B cell (primary cell): ENCODE measurements around the gene CLK4. TPM values are rescaled to one million over a fixed set of nuclear protein-coding genes. Genes with fewer than 3 reads are reported as not detected.

ENCODE experiments used
- ATAC-seq: fragments of 200-7000 bp; cut with Tn5 transposase; one replicate; pipeline ENCODE4 v1.10.0; 2021; ENCODE audit warnings: low read depth, mild to moderate bottlenecking, moderate number of reproducible peaks, moderate library complexity
- CTCF ChIA-PET: fragments of 350-600 bp; sonication (Branson Sonifier 250); formaldehyde crosslinking; loops from one replicate; lab custom pipeline; 2021; ENCODE audit warnings: antibody characterized with exemption, inconsistent platforms; lab: Charles Lee
- POLR2A ChIA-PET: fragments of 350-600 bp; sonication (Branson Sonifier 250); formaldehyde crosslinking; loops from one replicate; lab custom pipeline; 2021; ENCODE audit warnings: antibody characterized with exemption; lab: Charles Lee
- DNase-seq: peaks from one replicate; pipeline ENCODE4 v3.0.0; 2013
- H2AFZ ChIP-seq: 2 replicates; pipeline ENCODE4 v1.6.1; 2012; ENCODE audit warnings: mild to moderate bottlenecking, low read depth, low read length; ENCODE audit not compliant: insufficient read depth, poor library complexity, severe bottlenecking
- H3K27ac ChIP-seq, 2 donors: 1 replicate in 1 of 2; 2 replicates in 1 of 2; pipeline ENCODE4 v1.5.1; 2012 to 2013; ENCODE audit warnings: low read length in 2 of 2, mild to moderate bottlenecking in 2 of 2, moderate library complexity in 1 of 2
- H3K27me3 ChIP-seq, 4 experiments: fragments of 200-600 bp in 1 of 4; sonication (generic) in 1 of 4; replicated peaks in 1 of 4; 1 replicate in 2 of 4; 2 replicates in 2 of 4; pipeline versions ENCODE4 v1.6.1 to v1.7.0; 2013 to 2016; ENCODE audit warnings: low read length in 3 of 4, mild to moderate bottlenecking in 2 of 4, mixed read lengths in 1 of 4, moderate library complexity in 1 of 4; ENCODE audit not compliant: insufficient read depth in 4 of 4, control insufficient read depth in 3 of 4; ENCODE audit errors: control extremely low read depth in 1 of 4
- H3K36me3 ChIP-seq, 2 experiments: replicated peaks in 1 of 2; 1 replicate in 1 of 2; 2 replicates in 1 of 2; pipeline versions ENCODE4 v1.6.1 to v1.7.1; 2013; ENCODE audit warnings: low read length in 1 of 2; ENCODE audit not compliant: insufficient read depth in 2 of 2, control insufficient read depth in 1 of 2; ENCODE audit errors: control extremely low read depth in 1 of 2, extremely low read depth in 1 of 2
- H3K4me1 ChIP-seq, 2 donors: fragments of 200-600 bp in 1 of 2; sonication (generic) in 1 of 2; 1 replicate in 1 of 2; 2 replicates in 1 of 2; pipeline versions ENCODE4 v1.5.1 to v1.6.1; 2013 to 2017; ENCODE audit warnings: low read length in 2 of 2; ENCODE audit not compliant: control insufficient read depth in 2 of 2, insufficient read depth in 2 of 2
- H3K4me2 ChIP-seq: replicated peaks from 2 replicates; pipeline ENCODE3; 2012; ENCODE audit warnings: mild to moderate bottlenecking, low read depth, low read length; ENCODE audit not compliant: poor library complexity, severe bottlenecking
- H3K4me3 ChIP-seq, 5 experiments: fragments of 200-600 bp in 1 of 5; sonication (generic) in 1 of 5; 1 replicate in 3 of 5; 2 replicates in 2 of 5; pipeline versions ENCODE4 v1.5.1 to v1.7.0; 2011 to 2016; ENCODE audit warnings: low read length in 4 of 5, mild to moderate bottlenecking in 4 of 5, low read depth in 2 of 5, control low read depth in 1 of 5, moderate library complexity in 1 of 5; ENCODE audit not compliant: insufficient read depth in 1 of 5; ENCODE audit errors: control extremely low read depth in 1 of 5, extremely low read depth in 1 of 5
- H3K79me2 ChIP-seq: fragments of 200-600 bp; sonication (generic); one replicate; pipeline ENCODE4 v1.6.0; 2016; ENCODE audit warnings: low read length; ENCODE audit not compliant: control insufficient read depth, insufficient read depth
- H3K9ac ChIP-seq: fragments of 200-600 bp; sonication (generic); 2 replicates; pipeline ENCODE4 v1.6.1; 2017; ENCODE audit warnings: mild to moderate bottlenecking, low read length, moderate library complexity
- H3K9me3 ChIP-seq, 3 donors: one replicate each; pipeline versions ENCODE4 v1.6.1 to v1.7.1; 2013; ENCODE audit warnings: low read length in 2 of 3; ENCODE audit not compliant: control insufficient read depth in 2 of 3, insufficient read depth in 1 of 3; ENCODE audit errors: control extremely low read depth in 1 of 3
- H4K20me1 ChIP-seq: 2 replicates; pipeline ENCODE4 v1.6.0; 2012; ENCODE audit warnings: mild to moderate bottlenecking, low read length; ENCODE audit not compliant: insufficient read depth, control insufficient read depth, poor library complexity, severe bottlenecking
- H3K27ac Mint-ChIP-seq: one replicate; pipeline ENCODE4 v1.8.0; 2021; ENCODE audit warnings: mixed read lengths
- H3K27me3 Mint-ChIP-seq: one replicate; pipeline ENCODE4 v1.8.0; 2021; ENCODE audit warnings: mixed read lengths
- H3K4me1 Mint-ChIP-seq: one replicate; pipeline ENCODE4 v1.8.0; 2021; ENCODE audit warnings: mixed read lengths
- H3K4me3 Mint-ChIP-seq: one replicate; pipeline ENCODE4 v1.8.0; 2021; ENCODE audit warnings: mixed read lengths
- H3K9me3 Mint-ChIP-seq: one replicate; pipeline ENCODE4 v1.8.0; 2022; ENCODE audit warnings: mixed read lengths; ENCODE audit not compliant: insufficient read depth
- EZH2 ChIP-seq: IDR thresholded peaks from 2 replicates; pipeline ENCODE4 v1.6.1; 2012; ENCODE audit warnings: borderline replicate concordance, low read depth, mild to moderate bottlenecking, moderate library complexity, low read length; ENCODE audit not compliant: insufficient read depth, poor library complexity, severe bottlenecking
- WGBS: methylation state at CpG from one replicate; pipeline ENCODE4 v1.1.5; 2013; ENCODE audit warnings: missing lambda C conversion rate; ENCODE audit not compliant: insufficient coverage; 5-methylcytosine and 5-hydroxymethylcytosine counted together
- intact Hi-C: fragments of 100-400 bp; cut with micrococcal nuclease; formaldehyde crosslinking; loops from one replicate; pipeline ENCODE4 v1.10.0; 2022
- polyA plus RNA-seq: library from polyadenylated mRNA; depleted of rRNA; stranded (reverse); fragments of >200 nt; gene quantifications from 2 replicates; pipeline ENCODE4 v1.2.3, GENCODE V29; 2012
- total RNA-seq, 2 donors: library from RNA; stranded (reverse); fragments of 120-200 nt in 1 of 2; gene quantifications; 1 replicate in 1 of 2; 2 replicates in 1 of 2; pipeline versions ENCODE4 v1.2.3 to v1.2.4, GENCODE V29; 2013 to 2022
- TF ChIP-seq, protein P1 (sequence below): fragments of 200-600 bp; IDR thresholded peaks from one replicate; pipeline ENCODE4 v1.8.0; 2022; ENCODE audit warnings: antibody characterized with exemption, mild to moderate bottlenecking

Gene CLK4
- total and polyA plus RNA-seq, 2 donors (not counting 1 experiment from before 2014, with no cell fraction given): 72.3 to 132 TPM

- H3K4me1 ChIP-seq: no peaks in the 10 kb centered on the region
- intact Hi-C loops: no loop called here
- peaks cover 0 to 6% (median 0%) of the 10 kb centered on the region in 3 donors for H3K9me3 ChIP-seq
- no peak overlapping the region for H3K4me3 Mint-ChIP-seq
- TF ChIP-seq EZH2: no peak
- TF ChIP-seq, protein P1, sequence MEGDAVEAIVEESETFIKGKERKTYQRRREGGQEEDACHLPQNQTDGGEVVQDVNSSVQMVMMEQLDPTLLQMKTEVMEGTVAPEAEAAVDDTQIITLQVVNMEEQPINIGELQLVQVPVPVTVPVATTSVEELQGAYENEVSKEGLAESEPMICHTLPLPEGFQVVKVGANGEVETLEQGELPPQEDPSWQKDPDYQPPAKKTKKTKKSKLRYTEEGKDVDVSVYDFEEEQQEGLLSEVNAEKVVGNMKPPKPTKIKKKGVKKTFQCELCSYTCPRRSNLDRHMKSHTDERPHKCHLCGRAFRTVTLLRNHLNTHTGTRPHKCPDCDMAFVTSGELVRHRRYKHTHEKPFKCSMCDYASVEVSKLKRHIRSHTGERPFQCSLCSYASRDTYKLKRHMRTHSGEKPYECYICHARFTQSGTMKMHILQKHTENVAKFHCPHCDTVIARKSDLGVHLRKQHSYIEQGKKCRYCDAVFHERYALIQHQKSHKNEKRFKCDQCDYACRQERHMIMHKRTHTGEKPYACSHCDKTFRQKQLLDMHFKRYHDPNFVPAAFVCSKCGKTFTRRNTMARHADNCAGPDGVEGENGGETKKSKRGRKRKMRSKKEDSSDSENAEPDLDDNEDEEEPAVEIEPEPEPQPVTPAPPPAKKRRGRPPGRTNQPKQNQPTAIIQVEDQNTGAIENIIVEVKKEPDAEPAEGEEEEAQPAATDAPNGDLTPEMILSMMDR: no peak
- H3K27me3 ChIP-seq: peaks cover 0 to 18% (median 0%) of the 10 kb centered on the region in 4 experiments
- no peak overlapping the region for H3K4me2 ChIP-seq
- no peak overlapping the region for H3K4me3 ChIP-seq
- H2AFZ ChIP-seq: no peak overlapping the region
- no peak overlapping the region for H3K27ac Mint-ChIP-seq
- peaks cover 37% of the 10 kb centered on the region for H3K27me3 Mint-ChIP-seq
- POLR2A ChIA-PET: no interaction called here
- CTCF ChIA-PET: no interaction called here
- H3K79me2 ChIP-seq: no peaks in the 10 kb centered on the region
- 98% methylated on average over 8 of the region's 8 CpGs for WGBS
- ATAC-seq (no peak), DNase-seq (no peak)
- H3K27ac ChIP-seq: no peak overlapping the region
- H3K9ac ChIP-seq: no peak overlapping the region
- H3K9me3 Mint-ChIP-seq: no peaks in the 10 kb centered on the region
- no peaks in the 10 kb centered on the region for H4K20me1 ChIP-seq
- H3K36me3 ChIP-seq: no peaks in the 10 kb centered on the region
- H3K4me1 Mint-ChIP-seq: no peaks in the 10 kb centered on the region
These were observed 43.6 kb downstream of the CLK4 start for GRCh38 chr5:178583279-178583678.

DNA sequence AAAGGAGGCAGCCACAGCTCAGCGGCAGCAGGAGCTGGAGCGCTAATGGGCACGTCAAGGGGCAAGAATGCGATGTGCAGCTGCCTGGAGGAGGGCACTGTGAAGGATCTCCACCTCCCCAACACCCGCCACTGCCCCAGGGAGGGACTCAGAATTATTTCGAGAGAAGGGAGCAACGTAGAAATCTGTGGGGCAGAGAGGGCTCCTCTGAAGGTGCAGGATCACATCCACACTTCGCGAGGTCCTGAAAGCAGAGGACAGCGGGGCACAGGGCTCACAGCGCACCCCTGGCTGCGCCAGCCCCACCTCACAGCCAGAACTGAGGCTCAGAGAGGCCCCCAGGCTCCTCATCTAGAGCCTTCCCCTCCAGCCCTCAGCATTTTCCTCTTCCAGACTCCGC is 44.6 kb downstream of the CLK4 start:
- no peak for TF ChIP-seq EZH2
- TF ChIP-seq, protein P1: no peak
- no peak overlapping the region for H3K4me3 Mint-ChIP-seq
- ChIA-PET CTCF (no interaction called here), POLR2A (no interaction called here)
- peaks cover 34% of the 10 kb centered on the region for H3K27me3 Mint-ChIP-seq
- no peaks in the 10 kb centered on the region for H3K4me1 Mint-ChIP-seq
- no peak overlapping the region for H3K27ac ChIP-seq
- no peak overlapping the region for H3K4me2 ChIP-seq
- intact Hi-C loops: no loop called here
- H3K9me3 Mint-ChIP-seq: no peaks in the 10 kb centered on the region
- no peak for ATAC-seq
- no peaks in the 10 kb centered on the region for H4K20me1 ChIP-seq
- H3K27ac Mint-ChIP-seq: no peak overlapping the region
- peaks cover 0 to 11% (median 0%) of the 10 kb centered on the region in 3 donors for H3K9me3 ChIP-seq
- no peak overlapping the region for H3K4me3 ChIP-seq
- no peaks in the 10 kb centered on the region for H3K36me3 ChIP-seq
- 91% methylated on average over 12 of the region's 13 CpGs for WGBS
- no peak for DNase-seq
- no peaks in the 10 kb centered on the region for H3K4me1 ChIP-seq
- no peaks in the 10 kb centered on the region for H3K79me2 ChIP-seq
- H3K27me3 ChIP-seq: peaks cover 0 to 17% (median 2%) of the 10 kb centered on the region in 4 experiments
- no peak overlapping the region for H3K9ac ChIP-seq
- no peak overlapping the region for H2AFZ ChIP-seq
